Dendritic cell treated with granulocyte-macrophage colony-stimulating factor and Interleukin-4, amounts not matched to agents 40 ng/mL and 50 ng/mL, for 4 days (primary cell): Measurements from ENCODE around the gene MFRP.

Source experiments
- H3K27ac Mint-ChIP-seq: one replicate; pipeline ENCODE4 v1.8.0; 2022; ENCODE audit warnings: mild to moderate bottlenecking, mixed read lengths
- H3K27me3 Mint-ChIP-seq: one replicate; pipeline ENCODE4 v1.8.0; 2022; ENCODE audit warnings: mild to moderate bottlenecking, mixed read lengths
- H3K36me3 Mint-ChIP-seq: one replicate; pipeline ENCODE4 v1.8.0; 2022; ENCODE audit warnings: low read depth, mixed read lengths
- H3K4me1 Mint-ChIP-seq: one replicate; pipeline ENCODE4 v1.8.0; 2022; ENCODE audit warnings: low read depth, mixed read lengths
- H3K4me3 Mint-ChIP-seq: one replicate; pipeline ENCODE4 v1.8.0; 2022; ENCODE audit warnings: mild to moderate bottlenecking, moderate library complexity, mixed read lengths
- H3K9me3 Mint-ChIP-seq: one replicate; pipeline ENCODE4 v1.8.0; 2022; ENCODE audit warnings: mixed read lengths
- intact Hi-C: fragments of 100-400 bp; cut with micrococcal nuclease; formaldehyde crosslinking; loops from one replicate; pipeline ENCODE4 v1.15.0; 2022

MFRP gene

DNA sequence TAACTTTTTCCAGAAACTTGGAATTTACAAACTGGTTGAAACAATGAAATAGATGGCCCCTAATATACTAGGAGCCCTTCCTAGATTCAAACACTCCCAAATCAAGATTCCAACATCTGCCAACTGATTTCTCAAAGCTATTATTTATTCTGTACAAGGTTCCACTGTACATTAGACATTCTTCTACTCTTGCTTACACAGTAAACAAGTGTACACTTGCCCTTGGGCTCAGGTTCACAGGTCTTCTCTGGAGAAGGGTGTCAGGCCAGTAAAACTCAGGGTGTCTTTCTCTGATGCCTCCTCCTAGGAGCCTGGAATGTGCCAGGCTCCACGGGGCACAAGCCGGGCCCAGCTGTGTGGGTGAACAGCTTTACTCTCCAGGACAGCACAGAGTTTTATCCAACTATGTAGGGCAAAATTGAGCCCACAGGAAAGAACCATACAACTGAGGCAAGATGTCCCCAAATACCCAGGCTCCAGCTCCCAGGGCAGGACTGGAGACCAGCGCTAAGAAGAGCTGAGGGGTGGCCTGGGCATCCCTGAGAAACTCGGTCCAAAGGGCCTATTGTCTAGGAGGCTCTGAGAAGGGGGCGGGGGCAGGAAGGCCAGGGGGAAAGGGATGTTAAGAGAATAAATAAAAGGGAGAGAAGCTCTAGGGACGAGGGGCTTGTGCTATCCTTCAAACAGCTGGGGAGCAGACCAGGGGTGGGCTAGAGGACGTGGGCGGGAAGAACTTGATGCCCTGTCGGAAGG, 8.8 kb upstream of the MFRP start:
- intact Hi-C loops: no loop called here
- Mint-ChIP-seq H3K4me3 (no peak overlapping the region), H3K36me3 (no peaks in the 10 kb centered on the region), H3K9me3 (no peaks in the 10 kb centered on the region), H3K4me1 (peaks cover 28% of the 10 kb centered on the region), H3K27me3 (peaks cover 69% of the 10 kb centered on the region), H3K27ac (no peak overlapping the region)

DNA sequence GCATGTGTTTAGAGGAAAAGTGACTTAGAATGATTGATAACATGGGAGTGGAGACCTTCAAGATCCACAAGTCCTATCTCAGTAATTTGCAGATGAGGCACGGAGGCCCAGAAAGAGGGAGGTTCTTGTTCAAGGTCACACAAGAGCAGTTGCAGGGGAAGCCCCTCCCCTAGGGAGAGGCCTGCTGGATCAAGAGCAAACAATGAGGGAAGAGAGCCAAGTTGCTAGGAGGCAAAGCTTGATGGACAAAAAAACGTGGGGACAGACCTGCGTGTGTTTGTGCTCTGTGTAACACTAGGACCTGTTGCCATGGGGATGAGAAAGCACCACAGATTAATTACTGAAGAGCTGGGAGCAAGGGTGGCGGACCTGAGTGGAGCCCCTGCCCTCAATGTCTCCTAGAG, 6.4 kb upstream of the MFRP start:
- H3K9me3 Mint-ChIP-seq: no peaks in the 10 kb centered on the region
- H3K4me1 Mint-ChIP-seq: peaks cover 16% of the 10 kb centered on the region
- no peak overlapping the region for H3K27ac Mint-ChIP-seq
- no peak overlapping the region for H3K4me3 Mint-ChIP-seq
- H3K27me3 Mint-ChIP-seq: peaks cover 71% of the 10 kb centered on the region
- H3K36me3 Mint-ChIP-seq: no peaks in the 10 kb centered on the region
- intact Hi-C loops: no loop called here

DNA sequence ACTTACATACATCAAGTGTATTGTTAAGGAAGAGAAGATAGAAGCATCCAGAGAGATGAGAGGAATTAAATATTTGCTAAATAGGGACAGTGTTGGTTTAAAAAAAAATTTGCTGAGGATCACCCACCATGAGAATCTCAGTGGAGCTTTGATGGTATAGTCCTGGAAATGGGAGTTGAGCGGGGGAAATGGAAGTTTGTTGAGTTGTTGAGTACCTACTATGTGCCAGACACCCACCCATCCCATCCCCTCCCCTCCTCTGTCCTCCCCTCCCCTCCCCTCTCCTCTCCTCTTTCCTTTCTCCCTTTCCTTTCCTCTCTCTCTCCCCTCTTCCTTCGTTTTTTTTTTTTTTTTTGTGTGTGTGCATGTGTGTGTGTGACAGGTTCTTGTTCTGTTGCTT, 4.7 kb upstream of the MFRP start:
- Mint-ChIP-seq H3K4me1 (peaks cover 3% of the 10 kb centered on the region), H3K9me3 (no peaks in the 10 kb centered on the region), H3K36me3 (no peaks in the 10 kb centered on the region), H3K27me3 (peaks cover 70% of the 10 kb centered on the region), H3K27ac (no peak overlapping the region), H3K4me3 (no peak overlapping the region)
- intact Hi-C loops: no loop called here

DNA sequence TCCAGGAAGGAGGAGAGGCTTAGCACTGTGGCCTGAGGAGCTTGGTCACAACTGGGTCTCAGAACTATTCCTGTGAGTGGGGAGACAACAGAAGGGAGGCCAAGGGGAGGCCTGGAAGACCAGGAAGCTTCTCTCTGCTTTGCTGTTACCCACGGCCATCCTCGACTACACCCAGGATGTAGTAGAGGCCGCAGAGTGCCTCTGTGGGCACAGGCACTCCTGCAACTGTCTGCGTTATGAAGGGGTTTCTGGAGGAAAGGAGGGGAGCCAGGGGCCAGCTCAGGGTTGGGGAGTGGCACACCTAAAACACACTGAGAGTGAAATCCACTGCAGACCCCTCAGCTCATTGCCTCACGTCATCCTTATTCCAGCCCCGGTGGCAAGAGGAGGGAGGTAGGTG, 3.8 kb upstream of the MFRP start:
- H3K4me1 Mint-ChIP-seq: no peaks in the 10 kb centered on the region
- H3K9me3 Mint-ChIP-seq: no peaks in the 10 kb centered on the region
- no peak overlapping the region for H3K27ac Mint-ChIP-seq
- no peaks in the 10 kb centered on the region for H3K36me3 Mint-ChIP-seq
- H3K27me3 Mint-ChIP-seq: peaks cover 65% of the 10 kb centered on the region
- intact Hi-C loops: no loop called here
- no peak overlapping the region for H3K4me3 Mint-ChIP-seq

DNA sequence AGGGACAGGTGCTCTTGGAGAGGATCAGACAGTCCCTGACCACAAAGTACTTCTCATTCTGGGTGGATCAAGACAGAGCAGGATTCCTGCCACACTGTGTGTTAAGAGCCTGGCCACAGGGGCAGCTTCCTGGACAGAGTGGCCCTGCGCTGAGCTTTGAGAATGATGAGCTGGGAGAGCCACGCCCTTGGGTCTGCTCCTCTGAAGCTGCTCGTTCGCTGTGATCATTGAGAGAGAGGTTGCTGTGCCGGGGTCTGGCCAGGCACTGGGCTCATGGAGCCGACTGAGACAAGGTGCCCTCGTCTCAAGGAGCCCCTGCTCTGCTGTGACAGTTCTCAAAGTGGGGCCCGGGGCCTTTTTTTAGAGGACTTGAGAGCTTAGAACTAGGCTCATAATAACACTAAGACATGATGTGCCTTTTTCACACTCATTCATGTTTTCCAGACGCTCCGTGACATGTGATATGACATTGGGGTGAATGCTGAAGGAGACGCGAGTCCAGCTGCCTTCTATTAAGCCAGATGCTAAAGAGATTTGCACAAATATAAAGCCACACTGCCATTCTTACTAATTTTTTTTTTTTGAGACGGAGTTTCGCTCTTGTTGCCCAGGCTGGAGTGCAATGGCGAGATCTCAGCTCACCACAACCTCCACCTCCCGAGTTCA, 1.6 kb upstream of the MFRP start:
- Mint-ChIP-seq H3K36me3 (no peaks in the 10 kb centered on the region), H3K4me1 (no peaks in the 10 kb centered on the region), H3K27ac (no peak overlapping the region), H3K4me3 (no peak overlapping the region), H3K9me3 (no peaks in the 10 kb centered on the region), H3K27me3 (peaks cover 62% of the 10 kb centered on the region)
- intact Hi-C loops: no loop called here

DNA sequence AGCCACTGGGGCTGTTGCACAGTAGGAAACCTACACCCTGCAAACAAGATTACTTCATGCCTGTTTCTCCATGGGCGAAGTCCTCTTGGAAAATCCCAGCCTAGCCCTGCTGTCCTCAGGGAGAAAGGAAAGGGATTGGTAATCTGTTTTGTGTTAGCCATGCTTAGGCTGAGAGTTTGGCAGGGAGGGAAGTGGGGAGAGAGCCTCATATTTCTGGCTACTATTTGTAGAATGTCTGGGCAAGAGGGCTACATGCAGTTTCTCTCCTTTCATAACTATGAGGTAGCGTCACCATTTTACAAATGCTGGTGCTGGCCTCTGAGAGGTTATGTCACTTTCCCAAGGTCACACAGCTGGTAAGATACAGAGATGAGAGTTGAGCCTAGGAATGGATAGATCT, 737 bp upstream of the MFRP start:
- Mint-ChIP-seq H3K36me3 (no peaks in the 10 kb centered on the region), H3K9me3 (no peaks in the 10 kb centered on the region), H3K4me1 (no peaks in the 10 kb centered on the region), H3K4me3 (no peak overlapping the region), H3K27ac (no peak overlapping the region), H3K27me3 (peaks cover 64% of the 10 kb centered on the region)
- intact Hi-C loops: no loop called here

DNA sequence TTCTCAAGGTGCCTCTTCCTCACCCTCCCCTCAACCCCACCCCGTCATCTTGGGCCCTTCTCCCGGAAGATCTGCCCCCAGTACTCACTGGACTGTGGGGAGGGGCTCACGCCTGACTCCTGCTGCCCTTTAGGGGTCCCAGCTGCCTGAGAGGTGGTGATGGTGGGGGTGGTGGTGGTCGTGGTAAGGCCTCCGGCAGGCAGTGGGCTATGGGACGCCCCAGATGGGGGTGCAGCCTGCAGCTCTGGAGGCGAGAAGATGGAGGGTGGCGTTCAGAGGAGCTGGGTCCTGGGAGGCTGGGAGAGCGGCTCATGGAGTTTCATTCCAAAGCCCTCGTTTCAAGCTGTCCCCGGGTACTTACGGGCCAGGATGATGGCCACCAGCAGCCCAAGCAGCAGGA, 820 bp downstream of the MFRP start:
- no peaks in the 10 kb centered on the region for H3K36me3 Mint-ChIP-seq
- peaks cover 67% of the 10 kb centered on the region for H3K27me3 Mint-ChIP-seq
- H3K4me1 Mint-ChIP-seq: peaks cover 8% of the 10 kb centered on the region
- H3K9me3 Mint-ChIP-seq: no peaks in the 10 kb centered on the region
- intact Hi-C loops: no loop called here
- H3K27ac Mint-ChIP-seq: no peak overlapping the region
- H3K4me3 Mint-ChIP-seq: no peak overlapping the region

DNA sequence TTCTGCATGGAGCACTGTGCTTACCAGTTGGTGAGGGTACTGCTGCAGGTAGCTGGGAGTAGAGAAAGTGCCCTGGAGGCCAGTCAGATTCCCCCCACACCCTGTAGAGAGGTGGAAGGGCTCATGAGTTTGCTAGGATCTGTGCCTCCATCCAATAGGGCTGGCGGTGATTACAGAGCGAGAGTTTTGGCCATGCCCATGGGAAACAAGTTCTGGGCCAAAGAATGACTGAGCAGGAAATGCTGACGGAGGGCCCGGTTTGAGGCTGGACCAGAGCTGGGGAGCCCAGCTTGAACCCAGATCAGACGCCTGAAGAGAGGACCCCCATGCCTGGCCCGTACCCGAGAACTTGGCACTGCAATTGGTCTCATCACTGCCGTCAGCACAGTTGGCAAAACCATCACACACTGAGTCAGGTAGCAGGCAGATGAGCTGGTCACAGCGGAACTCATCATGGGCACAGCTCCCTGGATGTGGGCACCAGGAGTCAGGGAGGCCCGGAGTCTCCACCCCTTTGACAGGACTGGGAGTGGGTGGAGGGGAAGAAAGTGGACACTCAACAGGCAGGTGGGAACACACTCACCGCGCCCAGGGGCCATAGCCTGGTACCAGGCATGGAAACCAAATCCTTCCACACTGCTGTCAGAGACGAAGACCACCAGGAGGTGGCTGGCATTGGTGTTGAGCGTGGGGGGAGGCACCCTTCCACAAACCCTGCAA, 2.1 kb downstream of the MFRP start:
- Mint-ChIP-seq H3K27me3 (peaks cover 65% of the 10 kb centered on the region), H3K4me1 (peaks cover 11% of the 10 kb centered on the region), H3K36me3 (no peaks in the 10 kb centered on the region), H3K9me3 (no peaks in the 10 kb centered on the region), H3K27ac (no peak overlapping the region), H3K4me3 (no peak overlapping the region)
- intact Hi-C loops: no loop called here

DNA sequence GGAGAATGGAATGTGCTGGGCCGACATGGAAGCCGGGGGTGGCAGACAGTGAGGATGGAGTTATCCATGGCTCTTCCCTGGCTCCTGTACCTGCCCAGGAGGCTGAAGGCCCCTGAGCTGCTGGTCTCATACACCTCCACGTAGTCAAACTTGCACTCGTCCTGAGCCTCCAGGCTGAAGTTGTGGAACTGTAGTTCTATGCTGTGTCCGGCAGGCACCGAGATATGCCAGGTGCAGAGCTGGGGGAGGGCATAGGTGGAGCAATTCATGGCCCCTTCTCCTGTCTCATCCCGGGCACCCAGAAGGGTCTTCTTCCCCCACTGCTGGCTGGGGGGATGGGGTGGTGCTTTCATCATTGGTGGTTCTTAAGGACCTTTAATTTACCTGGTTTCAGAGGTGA, 2.8 kb downstream of the MFRP start:
- H3K36me3 Mint-ChIP-seq: no peaks in the 10 kb centered on the region
- intact Hi-C loops: no loop called here
- no peak overlapping the region for H3K27ac Mint-ChIP-seq
- H3K27me3 Mint-ChIP-seq: peaks cover 70% of the 10 kb centered on the region
- peaks cover 15% of the 10 kb centered on the region for H3K4me1 Mint-ChIP-seq
- no peaks in the 10 kb centered on the region for H3K9me3 Mint-ChIP-seq
- no peak overlapping the region for H3K4me3 Mint-ChIP-seq

DNA sequence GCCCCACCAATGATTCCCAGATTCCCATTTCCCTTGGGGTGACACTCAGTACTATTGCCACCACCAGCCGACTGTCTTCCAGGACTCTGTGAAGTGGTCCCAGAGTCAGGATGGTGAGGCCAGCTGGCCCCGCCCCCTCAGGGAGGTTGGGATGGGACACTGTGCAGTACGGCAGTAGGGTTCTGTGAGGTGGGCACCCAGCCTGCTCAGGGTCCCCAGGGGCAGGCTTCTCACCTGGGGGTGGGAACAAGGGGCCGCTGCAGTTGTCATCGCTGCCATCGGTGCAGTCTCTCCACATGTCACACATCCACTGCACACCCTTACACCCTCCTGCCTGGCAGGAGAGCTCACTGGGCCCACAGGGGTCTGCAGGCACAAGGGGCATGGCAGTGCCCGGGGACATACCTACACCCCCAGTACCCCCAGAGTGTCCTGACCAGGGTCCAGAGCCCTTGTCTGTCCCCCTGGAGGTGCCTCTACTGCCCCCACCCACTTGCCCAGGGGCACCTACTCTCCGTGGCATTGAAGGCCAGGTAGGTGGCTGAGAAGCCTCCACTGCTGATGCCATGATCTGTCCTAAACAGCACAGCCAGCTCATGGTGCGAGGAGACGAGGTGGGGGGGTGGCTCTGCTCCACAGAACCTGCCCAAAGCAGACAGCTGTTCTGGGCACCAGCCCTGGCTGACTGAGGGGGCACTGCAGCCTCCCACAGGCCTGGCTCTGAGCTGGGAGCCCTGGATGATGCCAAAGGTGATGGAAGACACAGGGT, 4.0 kb downstream of the MFRP start:
- Mint-ChIP-seq H3K27me3 (peaks cover 70% of the 10 kb centered on the region), H3K27ac (no peak overlapping the region), H3K9me3 (no peaks in the 10 kb centered on the region), H3K4me1 (peaks cover 25% of the 10 kb centered on the region), H3K36me3 (no peaks in the 10 kb centered on the region), H3K4me3 (no peak overlapping the region)
- intact Hi-C loops: no loop called here

DNA sequence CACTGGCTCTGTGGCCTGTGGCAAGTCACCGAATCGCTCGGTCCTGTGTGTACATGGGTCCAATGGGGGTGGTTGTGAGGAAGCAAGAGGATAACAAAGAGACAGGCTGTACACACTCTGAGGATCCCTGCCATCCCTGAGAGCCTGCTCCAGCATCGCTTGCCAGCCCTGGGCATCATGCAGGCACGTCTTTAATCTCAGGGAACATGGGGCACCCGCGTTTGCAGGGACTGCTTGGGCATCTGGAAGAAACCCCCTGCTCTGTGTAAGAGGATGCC, 4.5 kb downstream of the MFRP start:
- intact Hi-C loops: no loop called here
- no peak overlapping the region for H3K27ac Mint-ChIP-seq
- H3K27me3 Mint-ChIP-seq: peaks cover 66% of the 10 kb centered on the region
- H3K4me3 Mint-ChIP-seq: no peak overlapping the region
- peaks cover 3% of the 10 kb centered on the region for H3K36me3 Mint-ChIP-seq
- H3K9me3 Mint-ChIP-seq: no peaks in the 10 kb centered on the region
- H3K4me1 Mint-ChIP-seq: peaks cover 31% of the 10 kb centered on the region

DNA sequence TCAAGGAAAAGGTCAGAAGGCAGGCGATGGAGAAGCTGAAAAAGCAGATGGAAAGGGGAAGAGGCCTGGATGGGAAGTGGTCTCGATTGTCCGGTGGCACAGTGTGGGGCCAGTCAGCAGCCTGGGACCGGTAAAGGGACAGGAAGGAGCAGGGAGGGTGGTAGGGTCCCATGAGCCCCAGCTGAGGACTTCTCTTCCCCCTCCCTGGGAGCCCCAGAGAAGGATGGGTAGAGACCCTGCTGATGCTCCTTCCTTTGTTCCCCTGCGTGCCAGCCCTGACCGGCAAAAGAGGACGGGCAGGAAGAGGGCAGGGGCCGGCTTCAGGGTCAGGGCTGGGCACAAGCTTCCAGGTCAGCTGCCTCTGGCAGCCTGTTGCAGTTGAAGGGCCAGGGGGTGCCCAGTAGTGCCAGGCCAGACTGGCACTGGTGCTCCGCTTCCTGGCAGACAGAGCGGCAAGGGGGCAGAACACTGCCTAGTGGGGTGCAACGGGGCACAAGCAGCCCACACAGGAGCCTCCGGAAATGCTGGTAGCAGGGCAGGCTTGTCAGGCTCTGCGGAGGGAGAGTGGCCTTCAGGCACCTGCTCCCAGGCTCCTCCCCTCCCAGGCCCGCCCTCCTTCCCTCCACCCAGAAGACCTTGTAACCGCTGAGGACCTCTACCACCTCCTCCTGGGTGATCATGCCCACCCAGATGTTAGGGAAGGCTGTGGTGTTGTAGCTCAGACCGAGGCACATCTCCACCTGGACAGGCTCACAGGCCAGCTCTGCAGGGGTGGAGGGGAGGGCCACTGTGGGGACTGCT, 5.1 kb downstream of the MFRP start:
- peak overlapping the region; percentile 2 for H3K4me3 Mint-ChIP-seq
- H3K9me3 Mint-ChIP-seq: no peaks in the 10 kb centered on the region
- H3K27ac Mint-ChIP-seq: no peak overlapping the region
- H3K27me3 Mint-ChIP-seq: peaks cover 60% of the 10 kb centered on the region
- intact Hi-C loops: no loop called here
- H3K36me3 Mint-ChIP-seq: peaks cover 9% of the 10 kb centered on the region
- peaks cover 37% of the 10 kb centered on the region for H3K4me1 Mint-ChIP-seq

DNA sequence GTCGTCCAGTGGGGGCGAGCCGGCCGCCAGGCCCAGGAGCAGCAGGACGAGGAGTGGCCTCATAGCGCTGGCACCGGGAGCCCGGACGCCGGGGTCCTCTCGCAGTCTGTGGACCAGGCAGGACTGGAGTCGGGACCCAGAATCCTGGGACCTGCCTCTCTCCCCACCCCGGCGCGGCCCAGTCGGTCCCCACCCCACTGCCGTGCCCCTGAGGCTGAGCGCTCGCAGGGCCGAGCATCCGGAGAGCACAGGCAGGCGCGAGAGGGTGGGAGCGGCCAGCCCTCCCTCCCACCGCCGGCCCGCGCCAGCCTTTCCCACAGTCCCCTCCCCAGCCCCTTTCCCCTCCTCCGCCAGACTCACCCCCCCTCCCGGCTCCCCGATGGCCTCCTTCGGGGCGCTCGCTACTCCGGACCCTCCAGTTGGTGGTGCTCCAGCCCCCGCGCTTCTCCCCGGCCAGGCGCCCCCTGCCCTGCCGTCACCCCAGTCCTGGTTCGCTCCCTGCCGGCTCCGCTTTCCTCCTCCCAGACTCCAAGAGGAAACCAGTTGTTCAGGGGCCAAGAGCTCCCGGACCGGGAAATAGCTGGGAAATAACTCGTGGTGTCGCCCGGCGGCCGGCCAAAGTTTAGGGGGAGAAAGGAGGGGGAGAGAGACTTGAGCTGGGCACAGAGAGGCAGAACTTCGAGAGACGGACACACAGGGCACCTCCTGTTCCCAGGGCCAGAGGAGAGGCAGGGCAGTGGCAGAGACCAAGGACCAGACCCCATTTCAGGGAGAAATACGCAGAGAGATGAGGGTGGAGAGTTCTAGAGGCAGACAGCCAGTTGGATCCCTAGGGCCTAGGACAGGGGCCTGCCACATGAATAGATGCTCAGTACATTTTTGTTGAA, 5.9 kb downstream of the MFRP start, which contains the start of gene C1QTNF5:
Gene C1QTNF5, minus strand, starts transcription at position 549 of the 887 bp plus-strand sequence. Its CDS starts 486 bp downstream, at position 63.
- intact Hi-C loops: no loop called here
- H3K4me1 Mint-ChIP-seq: peaks cover 45% of the 10 kb centered on the region
- peaks cover 17% of the 10 kb centered on the region for H3K36me3 Mint-ChIP-seq
- H3K4me3 Mint-ChIP-seq: peak within 1 kb of the TSS; percentile 2
- H3K9me3 Mint-ChIP-seq: no peaks in the 10 kb centered on the region
- H3K27me3 Mint-ChIP-seq: peaks cover 56% of the 10 kb centered on the region
- no peak within 1 kb of the TSS for H3K27ac Mint-ChIP-seq
